ENCODE results near the gene TASL.
"Not testable (repeated sequence)": the region's sequence is repeated elsewhere in the genome, so short reads cannot be mapped to it uniquely, and the experiment has no call there.

Gene TASL

GRCh38 chrX:30607155-30607554, 29.6 kb upstream of the TASL start:
- no peak overlapping the region for H3K4me3 ChIP-seq (ENCODE audit: low read depth in 1 of 5, low read length in 5 of 5)
- no peaks in the 10 kb centered on the region for H3K9me3 ChIP-seq (ENCODE audit: control insufficient read depth in 5 of 5, low read length in 5 of 5)
- no peak overlapping the region for H3K9ac ChIP-seq (ENCODE audit: low read length in 5 of 5)
- H3K36me3 ChIP-seq (ENCODE audit: control insufficient read depth in 5 of 5, insufficient read depth in 5 of 5, low read length in 5 of 5): no peaks in the 10 kb centered on the region
- H3K4me1 ChIP-seq (ENCODE audit: control insufficient read depth in 5 of 5, insufficient read depth in 5 of 5, low read length in 5 of 5): no peaks in the 10 kb centered on the region
- no peak overlapping the region for H3K27ac ChIP-seq (ENCODE audit: low read depth, low read length)
- no peaks in the 10 kb centered on the region for H3K27me3 ChIP-seq (ENCODE audit: control insufficient read depth in 5 of 5, insufficient read depth in 4 of 5, low read length in 5 of 5)

- H3K9me3 ChIP-seq (ENCODE audit: control insufficient read depth in 5 of 5, low read length in 5 of 5); H3K27ac ChIP-seq (ENCODE audit: low read depth, low read length); H3K36me3 ChIP-seq (ENCODE audit: control insufficient read depth in 5 of 5, insufficient read depth in 5 of 5, low read length in 5 of 5); H3K4me3 ChIP-seq (ENCODE audit: low read depth in 1 of 5, low read length in 5 of 5); H3K4me1 ChIP-seq (ENCODE audit: control insufficient read depth in 5 of 5, insufficient read depth in 5 of 5, low read length in 5 of 5); H3K9ac ChIP-seq (ENCODE audit: low read length in 5 of 5); H3K27me3 ChIP-seq (ENCODE audit: control insufficient read depth in 5 of 5, insufficient read depth in 4 of 5, low read length in 5 of 5): not testable (repeated sequence)
Observed at GRCh38 chrX:30600269-30601176, 23.0 kb upstream of the TASL start.

GRCh38 chrX:30597216-30598012, 19.8 kb upstream of the TASL start:
- H3K27me3 ChIP-seq (ENCODE audit: control insufficient read depth in 5 of 5, insufficient read depth in 4 of 5, low read length in 5 of 5): peaks cover 0 to 2% (median 0%) of the 10 kb centered on the region in 5 donors
- no peaks in the 10 kb centered on the region for H3K36me3 ChIP-seq (ENCODE audit: control insufficient read depth in 5 of 5, insufficient read depth in 5 of 5, low read length in 5 of 5)
- H3K4me1 ChIP-seq (ENCODE audit: control insufficient read depth in 5 of 5, insufficient read depth in 5 of 5, low read length in 5 of 5): peaks cover 0 to 4% (median 0%) of the 10 kb centered on the region in 5 donors
- H3K9ac ChIP-seq (ENCODE audit: low read length in 5 of 5): no peak overlapping the region
- no peak overlapping the region for H3K4me3 ChIP-seq (ENCODE audit: low read depth in 1 of 5, low read length in 5 of 5)
- H3K27ac ChIP-seq (ENCODE audit: low read depth, low read length): no peak overlapping the region
- H3K9me3 ChIP-seq (ENCODE audit: control insufficient read depth in 5 of 5, low read length in 5 of 5): no peaks in the 10 kb centered on the region

- Histone ChIP-seq H3K9ac (ENCODE audit: low read length in 5 of 5) (no peak overlapping the region), H3K36me3 (ENCODE audit: control insufficient read depth in 5 of 5, insufficient read depth in 5 of 5, low read length in 5 of 5) (no peaks in the 10 kb centered on the region), H3K4me1 (ENCODE audit: control insufficient read depth in 5 of 5, insufficient read depth in 5 of 5, low read length in 5 of 5) (peaks cover 0 to 4% (median 4%) of the 10 kb centered on the region in 5 donors), H3K9me3 (ENCODE audit: control insufficient read depth in 5 of 5, low read length in 5 of 5) (no peaks in the 10 kb centered on the region), H3K27me3 (ENCODE audit: control insufficient read depth in 5 of 5, insufficient read depth in 4 of 5, low read length in 5 of 5) (peaks cover 0 to 7% (median 0%) of the 10 kb centered on the region in 5 donors), H3K27ac (ENCODE audit: low read depth, low read length) (no peak overlapping the region), H3K4me3 (ENCODE audit: low read depth in 1 of 5, low read length in 5 of 5) (no peak overlapping the region)
Observed at GRCh38 chrX:30593440-30594200, 16.1 kb upstream of the TASL start.

GRCh38 chrX:30592831-30593230, 15.3 kb upstream of the TASL start:
- H3K27me3 ChIP-seq (ENCODE audit: control insufficient read depth in 5 of 5, insufficient read depth in 4 of 5, low read length in 5 of 5): peaks cover 0 to 7% (median 0%) of the 10 kb centered on the region in 5 donors
- no peak overlapping the region for H3K4me3 ChIP-seq (ENCODE audit: low read depth in 1 of 5, low read length in 5 of 5)
- H3K9ac ChIP-seq (ENCODE audit: low read length in 5 of 5): no peak overlapping the region
- H3K27ac ChIP-seq (ENCODE audit: low read depth, low read length): no peak overlapping the region
- no peaks in the 10 kb centered on the region for H3K9me3 ChIP-seq (ENCODE audit: control insufficient read depth in 5 of 5, low read length in 5 of 5)
- H3K4me1 ChIP-seq (ENCODE audit: control insufficient read depth in 5 of 5, insufficient read depth in 5 of 5, low read length in 5 of 5): peaks cover 0 to 4% (median 4%) of the 10 kb centered on the region in 5 donors
- no peaks in the 10 kb centered on the region for H3K36me3 ChIP-seq (ENCODE audit: control insufficient read depth in 5 of 5, insufficient read depth in 5 of 5, low read length in 5 of 5)

- Histone ChIP-seq H3K36me3 (ENCODE audit: control insufficient read depth in 5 of 5, insufficient read depth in 5 of 5, low read length in 5 of 5) (no peaks in the 10 kb centered on the region), H3K9me3 (ENCODE audit: control insufficient read depth in 5 of 5, low read length in 5 of 5) (no peaks in the 10 kb centered on the region), H3K9ac (ENCODE audit: low read length in 5 of 5) (no peak overlapping the region), H3K4me3 (ENCODE audit: low read depth in 1 of 5, low read length in 5 of 5) (no peak overlapping the region), H3K27ac (ENCODE audit: low read depth, low read length) (no peak overlapping the region), H3K4me1 (ENCODE audit: control insufficient read depth in 5 of 5, insufficient read depth in 5 of 5, low read length in 5 of 5) (peaks cover 0 to 4% (median 4%) of the 10 kb centered on the region in 5 donors), H3K27me3 (ENCODE audit: control insufficient read depth in 5 of 5, insufficient read depth in 4 of 5, low read length in 5 of 5) (peaks cover 0 to 5% (median 0%) of the 10 kb centered on the region in 5 donors)
Observed at GRCh38 chrX:30590368-30590767, 12.8 kb upstream of the TASL start.

GRCh38 chrX:30589146-30589888, 11.8 kb upstream of the TASL start:
- no peaks in the 10 kb centered on the region for H3K9me3 ChIP-seq (ENCODE audit: control insufficient read depth in 5 of 5, low read length in 5 of 5)
- H3K4me1 ChIP-seq (ENCODE audit: control insufficient read depth in 5 of 5, insufficient read depth in 5 of 5, low read length in 5 of 5): peaks cover 0 to 4% (median 4%) of the 10 kb centered on the region in 5 donors
- H3K4me3 ChIP-seq (ENCODE audit: low read depth in 1 of 5, low read length in 5 of 5): no peak overlapping the region
- peaks cover 0 to 5% (median 0%) of the 10 kb centered on the region in 5 donors for H3K27me3 ChIP-seq (ENCODE audit: control insufficient read depth in 5 of 5, insufficient read depth in 4 of 5, low read length in 5 of 5)
- H3K9ac ChIP-seq (ENCODE audit: low read length in 5 of 5): no peak overlapping the region
- no peaks in the 10 kb centered on the region for H3K36me3 ChIP-seq (ENCODE audit: control insufficient read depth in 5 of 5, insufficient read depth in 5 of 5, low read length in 5 of 5)
- H3K27ac ChIP-seq (ENCODE audit: low read depth, low read length): no peak overlapping the region

GRCh38 chrX:30586516-30586915, 8.9 kb upstream of the TASL start:
- H3K4me3 ChIP-seq (ENCODE audit: low read depth in 1 of 5, low read length in 5 of 5): no peak overlapping the region
- no peak overlapping the region for H3K27ac ChIP-seq (ENCODE audit: low read depth, low read length)
- no peaks in the 10 kb centered on the region for H3K36me3 ChIP-seq (ENCODE audit: control insufficient read depth in 5 of 5, insufficient read depth in 5 of 5, low read length in 5 of 5)
- no peaks in the 10 kb centered on the region for H3K9me3 ChIP-seq (ENCODE audit: control insufficient read depth in 5 of 5, low read length in 5 of 5)
- H3K4me1 ChIP-seq (ENCODE audit: control insufficient read depth in 5 of 5, insufficient read depth in 5 of 5, low read length in 5 of 5): peaks cover 0 to 4% (median 0%) of the 10 kb centered on the region in 5 donors
- peaks cover 0 to 5% (median 0%) of the 10 kb centered on the region in 5 donors for H3K27me3 ChIP-seq (ENCODE audit: control insufficient read depth in 5 of 5, insufficient read depth in 4 of 5, low read length in 5 of 5)
- no peak overlapping the region for H3K9ac ChIP-seq (ENCODE audit: low read length in 5 of 5)

GRCh38 chrX:30582664-30583063, 5.1 kb upstream of the TASL start:
- no peaks in the 10 kb centered on the region for H3K36me3 ChIP-seq (ENCODE audit: control insufficient read depth in 5 of 5, insufficient read depth in 5 of 5, low read length in 5 of 5)
- H3K27ac ChIP-seq (ENCODE audit: low read depth, low read length): no peak overlapping the region
- no peaks in the 10 kb centered on the region for H3K27me3 ChIP-seq (ENCODE audit: control insufficient read depth in 5 of 5, insufficient read depth in 4 of 5, low read length in 5 of 5)

More at GRCh38 chrX:30582664-30583063, 5.1 kb upstream of the TASL start:
- H3K9ac ChIP-seq (ENCODE audit: low read length in 5 of 5): no peak overlapping the region
- H3K9me3 ChIP-seq (ENCODE audit: control insufficient read depth in 5 of 5, low read length in 5 of 5): no peaks in the 10 kb centered on the region
- H3K4me3 ChIP-seq (ENCODE audit: low read depth in 1 of 5, low read length in 5 of 5): no peak overlapping the region
- no peaks in the 10 kb centered on the region for H3K4me1 ChIP-seq (ENCODE audit: control insufficient read depth in 5 of 5, insufficient read depth in 5 of 5, low read length in 5 of 5)

Measured in subcutaneous abdominal adipose tissue (tissue), 5 donors.